ENCODE results near the gene NEK11.
A peak's percentile ranks its signal among the peaks of the same experiment; 100 is the strongest.
"Not testable (repeated sequence)": the region's sequence is repeated elsewhere in the genome, so short reads cannot be mapped to it uniquely, and the experiment has no call there.

The NEK11 gene

DNA sequence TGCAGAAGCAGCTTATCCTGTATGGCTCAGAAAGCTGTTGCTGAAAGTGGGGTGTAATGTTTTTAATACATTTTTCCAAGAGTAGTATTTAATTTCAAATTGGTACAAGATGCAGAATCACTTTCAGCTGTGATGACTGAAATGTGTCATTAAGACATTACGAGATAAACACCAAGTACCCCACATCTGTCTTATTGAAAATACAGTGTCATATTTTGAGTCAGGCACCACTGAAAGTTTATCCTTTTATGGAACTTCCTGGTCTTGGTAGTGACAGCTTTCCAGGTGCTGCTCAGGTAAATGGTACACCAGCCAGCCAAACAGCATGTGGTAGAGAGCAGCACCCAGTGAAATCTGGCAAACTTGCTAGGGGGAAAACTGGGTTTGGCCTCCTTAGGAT, 17.0 kb upstream of the NEK11 start:
- Histone ChIP-seq H3K27ac (ENCODE audit: low read depth, low read length) (no peak overlapping the region), H3K4me1 (ENCODE audit: control insufficient read depth, insufficient read depth, low read length) (no peaks in the 10 kb centered on the region), H3K36me3 (ENCODE audit: control insufficient read depth, insufficient read depth, low read length) (peaks cover 2% of the 10 kb centered on the region), H3K9ac (ENCODE audit: low read length) (no peak overlapping the region), H3K4me3 (ENCODE audit: low read length) (no peak overlapping the region), H3K27me3 (ENCODE audit: control insufficient read depth, insufficient read depth, low read length) (no peaks in the 10 kb centered on the region)

- no peaks in the 10 kb centered on the region for H3K27me3 ChIP-seq (ENCODE audit: control insufficient read depth, insufficient read depth, low read length)
- H3K4me1 ChIP-seq (ENCODE audit: control insufficient read depth, insufficient read depth, low read length): no peaks in the 10 kb centered on the region
- no peak overlapping the region for H3K9ac ChIP-seq (ENCODE audit: low read length)
- H3K36me3 ChIP-seq (ENCODE audit: control insufficient read depth, insufficient read depth, low read length): peaks cover 4% of the 10 kb centered on the region
- no peak overlapping the region for H3K27ac ChIP-seq (ENCODE audit: low read depth, low read length)
- no peak overlapping the region for H3K4me3 ChIP-seq (ENCODE audit: low read length)
These were observed 7.7 kb upstream of the NEK11 start for GRCh38 chr3:131018970-131019369.

- H3K9ac ChIP-seq (ENCODE audit: low read length): no peak overlapping the region
- H3K4me3 ChIP-seq (ENCODE audit: low read length): no peak overlapping the region
- no peak overlapping the region for H3K27ac ChIP-seq (ENCODE audit: low read depth, low read length)
- no peaks in the 10 kb centered on the region for H3K4me1 ChIP-seq (ENCODE audit: control insufficient read depth, insufficient read depth, low read length)
- H3K27me3 ChIP-seq (ENCODE audit: control insufficient read depth, insufficient read depth, low read length): no peaks in the 10 kb centered on the region
- peaks cover 4% of the 10 kb centered on the region for H3K36me3 ChIP-seq (ENCODE audit: control insufficient read depth, insufficient read depth, low read length)
These were observed 6.5 kb upstream of the NEK11 start for GRCh38 chr3:131020122-131020693.

GRCh38 chr3:131025539-131025938, 1.1 kb upstream of the NEK11 start:
- H3K4me3 ChIP-seq (ENCODE audit: low read length): peak overlapping the region; percentile 90
- H3K27me3 ChIP-seq (ENCODE audit: control insufficient read depth, insufficient read depth, low read length): no peaks in the 10 kb centered on the region
- no peak overlapping the region for H3K27ac ChIP-seq (ENCODE audit: low read depth, low read length)

DNA sequence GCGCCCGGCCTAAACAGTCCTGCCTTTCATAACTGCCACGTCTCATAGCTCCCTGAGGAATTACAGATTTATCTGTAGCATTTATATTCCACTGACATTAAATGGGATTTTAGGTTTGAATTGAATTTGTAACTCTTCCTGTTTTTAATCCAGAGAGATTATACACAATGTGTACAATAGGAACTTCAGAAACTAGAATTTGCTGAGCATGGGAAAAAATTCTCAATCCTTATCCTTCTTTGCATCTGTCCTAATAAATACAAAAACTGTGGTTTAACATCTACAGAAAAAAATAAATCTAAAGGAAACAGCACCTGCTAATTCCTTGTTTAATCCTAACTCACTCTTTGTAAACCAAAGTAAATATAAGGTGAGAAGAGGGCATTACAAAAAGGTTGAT, 2.2 kb downstream of the NEK11 start:
- Histone ChIP-seq H3K4me1 (ENCODE audit: control insufficient read depth, insufficient read depth, low read length) (peaks cover 13% of the 10 kb centered on the region), H3K27me3 (ENCODE audit: control insufficient read depth, insufficient read depth, low read length) (no peaks in the 10 kb centered on the region), H3K9ac (ENCODE audit: low read length) (no peak overlapping the region), H3K27ac (ENCODE audit: low read depth, low read length) (no peak overlapping the region), H3K36me3 (ENCODE audit: control insufficient read depth, insufficient read depth, low read length) (no peaks in the 10 kb centered on the region), H3K4me3 (ENCODE audit: low read length) (no peak overlapping the region)

More at GRCh38 chr3:131025539-131025938, 1.1 kb upstream of the NEK11 start:
- Histone ChIP-seq H3K36me3 (ENCODE audit: control insufficient read depth, insufficient read depth, low read length) (no peaks in the 10 kb centered on the region), H3K4me1 (ENCODE audit: control insufficient read depth, insufficient read depth, low read length) (peaks cover 13% of the 10 kb centered on the region), H3K9ac (ENCODE audit: low read length) (no peak overlapping the region)

- H3K4me1 ChIP-seq (ENCODE audit: control insufficient read depth, insufficient read depth, low read length): peaks cover 6% of the 10 kb centered on the region
- H3K9ac ChIP-seq (ENCODE audit: low read length): no peak overlapping the region
- no peak overlapping the region for H3K27ac ChIP-seq (ENCODE audit: low read depth, low read length)
- no peaks in the 10 kb centered on the region for H3K36me3 ChIP-seq (ENCODE audit: control insufficient read depth, insufficient read depth, low read length)
- H3K27me3 ChIP-seq (ENCODE audit: control insufficient read depth, insufficient read depth, low read length): no peaks in the 10 kb centered on the region
- H3K4me3 ChIP-seq (ENCODE audit: low read length): no peak overlapping the region
These were observed 5.0 kb downstream of the NEK11 start for GRCh38 chr3:131031660-131032059.

GRCh38 chr3:131033480-131034080, 6.9 kb downstream of the NEK11 start:
- Histone ChIP-seq H3K27ac (ENCODE audit: low read depth, low read length) (no peak overlapping the region), H3K27me3 (ENCODE audit: control insufficient read depth, insufficient read depth, low read length) (no peaks in the 10 kb centered on the region), H3K4me1 (ENCODE audit: control insufficient read depth, insufficient read depth, low read length) (no peaks in the 10 kb centered on the region), H3K36me3 (ENCODE audit: control insufficient read depth, insufficient read depth, low read length) (no peaks in the 10 kb centered on the region), H3K9ac (ENCODE audit: low read length) (no peak overlapping the region), H3K4me3 (ENCODE audit: low read length) (no peak overlapping the region)

GRCh38 chr3:131036200-131036816, 9.6 kb downstream of the NEK11 start:
- Histone ChIP-seq H3K4me3 (ENCODE audit: low read length) (no peak overlapping the region), H3K27me3 (ENCODE audit: control insufficient read depth, insufficient read depth, low read length) (no peaks in the 10 kb centered on the region), H3K27ac (ENCODE audit: low read depth, low read length) (no peak overlapping the region), H3K4me1 (ENCODE audit: control insufficient read depth, insufficient read depth, low read length) (no peaks in the 10 kb centered on the region), H3K9ac (ENCODE audit: low read length) (no peak overlapping the region), H3K36me3 (ENCODE audit: control insufficient read depth, insufficient read depth, low read length) (no peaks in the 10 kb centered on the region)

GRCh38 chr3:131036986-131037385, 10.3 kb downstream of the NEK11 start:
- no peaks in the 10 kb centered on the region for H3K27me3 ChIP-seq (ENCODE audit: control insufficient read depth, insufficient read depth, low read length)

GRCh38 chr3:131038326-131038725, 11.6 kb downstream of the NEK11 start:
- Histone ChIP-seq H3K9ac (ENCODE audit: low read length) (no peak overlapping the region), H3K36me3 (ENCODE audit: control insufficient read depth, insufficient read depth, low read length) (no peaks in the 10 kb centered on the region), H3K27ac (ENCODE audit: low read depth, low read length) (no peak overlapping the region), H3K4me3 (ENCODE audit: low read length) (no peak overlapping the region), H3K27me3 (ENCODE audit: control insufficient read depth, insufficient read depth, low read length) (no peaks in the 10 kb centered on the region), H3K4me1 (ENCODE audit: control insufficient read depth, insufficient read depth, low read length) (no peaks in the 10 kb centered on the region)

More at GRCh38 chr3:131036986-131037385, 10.3 kb downstream of the NEK11 start:
- Histone ChIP-seq H3K4me1 (ENCODE audit: control insufficient read depth, insufficient read depth, low read length) (no peaks in the 10 kb centered on the region), H3K36me3 (ENCODE audit: control insufficient read depth, insufficient read depth, low read length) (no peaks in the 10 kb centered on the region), H3K27ac (ENCODE audit: low read depth, low read length) (no peak overlapping the region), H3K9ac (ENCODE audit: low read length) (no peak overlapping the region), H3K4me3 (ENCODE audit: low read length) (no peak overlapping the region)

GRCh38 chr3:131042271-131042985, 15.8 kb downstream of the NEK11 start:
- not testable (repeated sequence) for H3K9ac ChIP-seq (ENCODE audit: low read length); H3K27me3 ChIP-seq (ENCODE audit: control insufficient read depth, insufficient read depth, low read length); H3K27ac ChIP-seq (ENCODE audit: low read depth, low read length); H3K4me1 ChIP-seq (ENCODE audit: control insufficient read depth, insufficient read depth, low read length); H3K36me3 ChIP-seq (ENCODE audit: control insufficient read depth, insufficient read depth, low read length); H3K4me3 ChIP-seq (ENCODE audit: low read length)

GRCh38 chr3:131047582-131047981, 20.9 kb downstream of the NEK11 start:
- no peaks in the 10 kb centered on the region for H3K27me3 ChIP-seq (ENCODE audit: control insufficient read depth, insufficient read depth, low read length)
- no peak overlapping the region for H3K4me3 ChIP-seq (ENCODE audit: low read length)
- no peak overlapping the region for H3K27ac ChIP-seq (ENCODE audit: low read depth, low read length)
- H3K4me1 ChIP-seq (ENCODE audit: control insufficient read depth, insufficient read depth, low read length): no peaks in the 10 kb centered on the region
- no peaks in the 10 kb centered on the region for H3K36me3 ChIP-seq (ENCODE audit: control insufficient read depth, insufficient read depth, low read length)
- no peak overlapping the region for H3K9ac ChIP-seq (ENCODE audit: low read length)

All from rectal smooth muscle tissue (tissue), 1 donor.